HG03457 (cell line): ENCODE data around the gene NALCN.

Experiments used
- ATAC-seq: cut with Tn5 transposase; IDR thresholded peaks from one replicate; pipeline ENCODE4 v1.9.1; 2021; ENCODE audit warnings: moderate number of reproducible peaks; ENCODE audit not compliant: unreplicated experiment

The NALCN gene

DNA sequence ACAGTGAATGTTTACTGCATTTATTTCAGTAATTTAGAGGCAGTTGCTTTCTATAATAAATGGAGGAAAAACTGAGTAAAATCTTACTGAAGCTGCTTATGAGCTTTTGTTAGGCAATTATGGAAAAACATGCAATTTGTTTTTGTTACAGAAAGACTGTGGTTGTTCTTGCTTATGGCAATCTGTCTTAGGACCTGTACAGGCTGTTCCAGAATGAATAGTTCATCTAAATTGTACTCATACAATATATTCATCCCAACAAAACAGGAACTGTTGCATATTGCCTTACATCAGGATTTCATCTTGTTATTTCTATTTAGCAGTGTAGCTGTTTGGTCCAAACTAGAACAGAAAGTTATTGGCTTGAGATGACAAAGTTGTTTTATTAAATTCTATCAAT is 199.2 kb downstream of the NALCN start:
- no peak for ATAC-seq

- no peak for ATAC-seq
Observed at GRCh38 chr13:101211261-101211660, 205.0 kb downstream of the NALCN start.

- no peak for ATAC-seq
Observed at GRCh38 chr13:101210774-101211173, 205.5 kb downstream of the NALCN start.

- ATAC-seq: no peak
Observed at GRCh38 chr13:101209206-101209893, 207.0 kb downstream of the NALCN start.

- no peak for ATAC-seq
Observed at GRCh38 chr13:101205408-101205807, 210.9 kb downstream of the NALCN start.

- no peak for ATAC-seq
Observed at GRCh38 chr13:101204270-101205020, 211.9 kb downstream of the NALCN start.

DNA sequence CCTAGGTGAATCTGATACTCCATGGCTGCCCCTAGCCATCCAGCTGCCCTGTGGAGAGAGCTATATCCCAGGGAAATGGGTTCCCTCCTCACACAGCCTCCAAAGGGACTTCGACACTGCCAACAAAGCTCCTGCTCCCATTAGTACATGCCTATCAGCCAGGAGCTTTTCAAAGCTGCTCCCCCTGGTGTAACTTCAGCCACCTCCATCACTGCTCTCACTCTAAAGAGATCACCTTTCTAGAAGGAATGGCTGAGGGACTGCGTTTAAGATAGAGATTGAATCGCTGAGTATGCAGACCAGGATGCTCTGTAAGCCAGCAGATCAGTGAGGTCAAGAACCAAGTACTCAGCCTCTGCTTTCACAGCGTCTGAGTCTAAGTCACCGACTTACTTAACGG is 213.7 kb downstream of the NALCN start:
- ATAC-seq: no peak

DNA sequence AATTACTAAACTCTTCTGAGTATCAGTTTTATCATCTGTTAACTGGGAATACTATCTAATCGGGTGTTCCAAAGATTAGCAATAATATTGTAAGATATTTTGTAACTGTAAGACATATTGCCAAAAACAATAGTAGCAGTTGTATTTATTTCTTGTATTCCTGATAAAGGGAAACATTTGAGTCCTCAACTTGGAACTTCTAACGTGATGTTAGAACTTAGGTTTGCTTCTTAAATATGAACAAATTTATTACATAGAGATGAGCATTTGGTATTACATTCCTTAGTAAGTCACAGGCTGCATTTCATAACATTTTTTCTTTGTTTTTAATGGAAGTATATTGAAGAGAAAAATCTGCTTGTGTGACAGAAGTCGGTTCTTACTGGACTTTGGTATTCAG is 225.3 kb downstream of the NALCN start:
- no peak for ATAC-seq

- ATAC-seq: no peak
Observed at GRCh38 chr13:101190337-101190736, 226.0 kb downstream of the NALCN start.

DNA sequence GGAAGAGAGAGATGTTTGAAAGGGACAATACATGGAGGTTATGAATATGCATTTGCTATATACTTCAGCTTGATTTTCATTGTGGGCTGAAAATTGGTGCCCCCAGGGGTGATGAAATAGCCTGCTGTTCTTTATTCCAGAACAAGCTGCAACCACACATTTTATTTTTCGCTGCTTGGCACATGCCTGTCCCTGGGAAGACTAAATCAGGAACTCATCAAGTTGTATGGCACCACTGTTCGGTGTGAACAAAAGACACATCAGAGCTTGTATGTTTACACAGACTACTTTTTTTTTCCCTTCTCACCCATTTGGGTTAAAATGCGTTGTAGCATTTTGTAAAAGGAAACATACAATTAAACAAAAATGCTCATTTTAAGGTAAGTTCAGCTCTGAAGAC is 230.7 kb downstream of the NALCN start:
- no peak for ATAC-seq

DNA sequence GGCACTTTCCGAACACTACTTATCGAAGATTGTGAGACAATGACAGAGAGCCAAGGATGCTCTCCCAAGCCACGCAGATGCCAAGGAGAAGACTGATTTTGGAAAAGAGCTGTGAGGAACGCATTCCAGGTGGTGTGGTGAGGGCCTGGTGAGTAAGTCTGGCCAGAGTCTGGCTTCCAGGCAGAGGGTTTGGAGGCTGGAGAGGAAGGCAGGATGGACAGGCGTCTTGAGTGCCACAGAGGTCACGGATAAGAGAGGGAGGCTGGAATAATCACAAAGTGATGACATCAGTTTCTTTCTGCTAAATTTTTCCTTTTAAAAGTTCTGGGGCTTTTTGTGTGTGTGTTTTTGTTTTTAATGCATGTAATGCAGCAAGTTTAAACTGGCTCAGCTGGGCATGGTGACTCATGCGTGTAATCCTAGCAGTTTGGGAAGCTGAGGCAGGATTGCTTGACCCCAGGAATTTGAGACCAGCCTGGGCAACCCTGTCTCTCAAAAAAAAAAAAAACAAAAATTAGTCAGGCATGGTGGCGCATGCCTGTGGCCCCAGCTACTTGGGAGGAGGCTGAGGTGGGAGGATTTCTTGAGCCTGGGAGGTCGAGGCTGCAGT is 235.1 kb downstream of the NALCN start:
- ATAC-seq: no peak

- no peak for ATAC-seq
Observed at GRCh38 chr13:101179021-101179420, 237.3 kb downstream of the NALCN start.

DNA sequence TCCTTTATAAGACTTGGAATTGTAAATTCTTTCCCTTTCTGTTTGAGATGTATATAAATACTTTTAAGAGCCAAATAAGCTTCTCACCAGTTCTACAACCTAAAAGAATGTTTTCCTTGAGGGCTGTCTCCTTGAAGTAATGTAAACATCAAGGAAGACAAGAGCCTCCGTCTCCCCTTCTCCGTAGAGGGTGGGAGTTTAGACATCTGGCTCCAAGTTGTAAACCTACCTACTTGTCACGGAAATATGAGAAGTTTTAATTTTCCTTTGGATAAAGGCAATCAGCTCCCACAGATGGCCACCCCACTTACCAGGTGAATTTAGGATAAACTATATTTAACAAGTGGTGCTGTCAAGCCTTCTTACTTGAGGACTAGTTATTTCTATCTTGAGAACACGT is 237.9 kb downstream of the NALCN start:
- no peak for ATAC-seq

DNA sequence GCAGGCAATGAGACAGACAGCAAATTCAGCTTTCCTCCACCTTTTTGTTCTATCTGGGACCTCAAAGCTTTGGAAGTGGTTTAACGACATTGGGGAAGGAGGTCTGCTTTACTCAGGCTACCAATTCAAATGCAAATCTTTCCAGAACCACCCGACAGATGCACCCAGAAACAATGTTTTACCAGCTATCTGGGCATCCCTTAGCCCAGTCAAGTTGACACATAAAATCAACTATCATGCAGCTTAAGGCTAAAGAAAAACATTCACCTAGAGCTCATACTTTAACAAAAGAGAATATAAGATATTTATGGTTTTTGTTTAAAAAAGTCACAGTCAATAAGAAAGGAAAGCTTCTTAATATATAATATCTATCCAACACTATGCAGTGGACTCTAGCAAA is 246.0 kb downstream of the NALCN start:
- ATAC-seq: no peak

- ATAC-seq: no peak
Observed at GRCh38 chr13:101157261-101157660, 259.0 kb downstream of the NALCN start.

DNA sequence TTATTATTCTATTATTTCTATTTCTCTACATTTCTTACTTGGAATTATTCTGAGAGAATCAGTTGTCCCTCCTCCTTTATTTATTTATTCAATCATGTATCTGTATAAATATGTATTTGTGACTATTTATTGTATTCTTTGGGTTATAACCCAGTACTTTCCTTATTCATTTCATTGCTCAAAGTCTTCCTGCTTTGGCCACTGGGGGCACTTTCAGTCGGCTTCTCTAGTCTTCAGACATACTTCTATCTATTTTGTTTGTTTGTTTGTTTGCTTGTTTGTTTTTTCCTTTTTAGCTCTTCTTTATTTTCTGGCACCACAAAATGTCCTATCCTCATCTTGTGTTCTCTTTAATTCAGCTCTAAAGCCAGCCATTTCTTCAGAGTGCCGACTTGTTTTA is 260.4 kb downstream of the NALCN start:
- no peak for ATAC-seq

DNA sequence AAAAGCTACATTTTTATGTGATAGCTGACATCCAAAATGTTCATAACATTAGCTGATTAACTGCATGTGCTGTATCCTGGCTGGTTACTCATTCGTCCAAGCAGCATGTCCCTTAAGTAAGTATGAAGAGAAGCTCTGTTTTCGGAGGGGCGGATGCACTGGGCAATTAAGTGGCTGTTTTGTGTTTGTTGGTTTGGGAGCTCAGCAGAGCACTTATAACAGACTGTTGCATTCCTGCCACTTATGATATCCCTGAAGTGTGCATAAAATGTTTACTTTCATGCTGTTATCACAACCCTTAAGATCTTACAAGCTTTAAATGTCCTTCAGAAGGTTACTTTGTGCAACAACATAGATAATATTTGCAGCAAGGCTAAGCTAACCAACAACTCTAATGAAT is 264.1 kb downstream of the NALCN start:
- no peak for ATAC-seq

GRCh38 chr13:101150998-101151397 is 265.3 kb downstream of the NALCN start:
- ATAC-seq: no peak

DNA sequence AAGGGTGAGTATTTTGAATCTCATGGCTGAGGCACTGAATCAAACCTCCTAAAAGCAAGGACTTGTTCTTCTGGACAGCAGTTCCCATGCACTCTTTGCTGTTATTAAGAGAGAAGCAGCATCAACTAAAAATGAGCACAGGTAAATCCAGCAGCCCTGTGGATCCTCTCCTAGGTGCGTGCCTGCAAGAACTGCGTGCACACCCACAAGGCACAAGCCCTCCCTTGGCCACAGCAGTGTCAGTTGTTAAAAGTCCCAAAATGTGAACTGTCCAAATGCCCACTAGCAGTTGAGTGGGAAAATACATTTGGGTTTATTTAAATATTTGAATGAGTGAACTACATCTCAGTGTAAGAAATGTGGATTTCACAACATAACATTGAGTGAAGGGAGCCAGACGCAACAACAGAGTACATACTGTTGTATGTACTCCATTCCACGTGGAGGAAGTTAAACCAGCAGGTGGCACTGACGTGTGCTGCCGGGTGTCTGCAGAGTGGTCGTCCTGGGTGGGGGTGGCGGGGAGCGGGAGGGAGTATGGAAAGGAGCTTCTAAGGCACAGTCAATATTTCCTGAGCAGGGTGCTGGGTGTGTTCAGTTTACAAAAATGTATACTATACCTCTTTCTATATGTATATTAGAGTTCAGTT is 266.4 kb downstream of the NALCN start:
- no peak for ATAC-seq

DNA sequence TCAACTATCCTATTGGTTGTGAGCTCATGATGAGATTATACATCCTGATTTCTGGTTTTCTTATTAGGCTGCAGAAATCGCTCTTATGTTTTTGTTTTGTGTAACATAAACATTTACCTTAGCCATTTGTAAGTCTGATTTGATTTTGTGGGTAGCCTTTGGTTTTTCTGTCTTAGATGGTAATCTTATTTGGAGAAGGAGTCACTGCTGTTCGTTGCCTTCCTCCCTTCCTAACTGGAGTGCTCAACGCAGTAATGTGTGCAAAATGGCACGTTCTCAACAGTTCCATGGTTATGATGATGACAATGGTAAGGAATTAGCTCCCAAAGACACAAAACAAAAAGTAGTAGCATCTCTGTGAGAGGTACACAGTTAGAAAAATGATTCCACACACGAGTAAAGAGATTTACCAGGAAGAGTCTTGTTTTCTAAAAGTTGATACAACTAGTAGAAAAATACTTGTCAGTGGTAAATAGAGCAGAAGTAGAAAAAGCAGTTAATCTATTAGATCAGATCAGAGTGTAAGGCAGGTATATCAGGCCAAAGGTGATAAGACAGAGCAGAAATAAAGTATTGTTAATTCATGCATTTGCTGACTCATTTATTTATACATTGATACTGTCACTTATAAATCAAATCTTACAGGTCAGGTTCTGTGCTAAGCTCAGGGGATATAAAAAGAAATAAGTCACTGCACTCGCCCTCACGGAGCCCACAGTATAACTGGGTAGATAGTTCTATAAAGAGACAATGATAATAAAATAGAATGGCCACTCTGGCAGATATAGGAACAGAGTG is 270.0 kb downstream of the NALCN start:
- ATAC-seq: no peak
